Erythroblast (primary cell): Measurements from ENCODE around the gene CASR.
"Not testable (repeated sequence)": the region's sequence is repeated elsewhere in the genome, so short reads cannot be mapped to it uniquely, and the experiment has no call there.

ENCODE experiments used
- DNase-seq, 2 experiments: peaks; one replicate each; lab custom pipeline; 2025; lab: John Stamatoyannopoulos, UW
- GATA1 ChIP-seq: IDR thresholded peaks from 2 replicates; pipeline ENCODE4 v1.6.1; 2011; ENCODE audit warnings: low read depth, mild to moderate bottlenecking, control low read depth, low read length, moderate library complexity
- POLR2A ChIP-seq: IDR thresholded peaks from 2 replicates; pipeline ENCODE4 v1.6.1; 2011; ENCODE audit warnings: mild to moderate bottlenecking, low read length

The CASR gene, protein sequence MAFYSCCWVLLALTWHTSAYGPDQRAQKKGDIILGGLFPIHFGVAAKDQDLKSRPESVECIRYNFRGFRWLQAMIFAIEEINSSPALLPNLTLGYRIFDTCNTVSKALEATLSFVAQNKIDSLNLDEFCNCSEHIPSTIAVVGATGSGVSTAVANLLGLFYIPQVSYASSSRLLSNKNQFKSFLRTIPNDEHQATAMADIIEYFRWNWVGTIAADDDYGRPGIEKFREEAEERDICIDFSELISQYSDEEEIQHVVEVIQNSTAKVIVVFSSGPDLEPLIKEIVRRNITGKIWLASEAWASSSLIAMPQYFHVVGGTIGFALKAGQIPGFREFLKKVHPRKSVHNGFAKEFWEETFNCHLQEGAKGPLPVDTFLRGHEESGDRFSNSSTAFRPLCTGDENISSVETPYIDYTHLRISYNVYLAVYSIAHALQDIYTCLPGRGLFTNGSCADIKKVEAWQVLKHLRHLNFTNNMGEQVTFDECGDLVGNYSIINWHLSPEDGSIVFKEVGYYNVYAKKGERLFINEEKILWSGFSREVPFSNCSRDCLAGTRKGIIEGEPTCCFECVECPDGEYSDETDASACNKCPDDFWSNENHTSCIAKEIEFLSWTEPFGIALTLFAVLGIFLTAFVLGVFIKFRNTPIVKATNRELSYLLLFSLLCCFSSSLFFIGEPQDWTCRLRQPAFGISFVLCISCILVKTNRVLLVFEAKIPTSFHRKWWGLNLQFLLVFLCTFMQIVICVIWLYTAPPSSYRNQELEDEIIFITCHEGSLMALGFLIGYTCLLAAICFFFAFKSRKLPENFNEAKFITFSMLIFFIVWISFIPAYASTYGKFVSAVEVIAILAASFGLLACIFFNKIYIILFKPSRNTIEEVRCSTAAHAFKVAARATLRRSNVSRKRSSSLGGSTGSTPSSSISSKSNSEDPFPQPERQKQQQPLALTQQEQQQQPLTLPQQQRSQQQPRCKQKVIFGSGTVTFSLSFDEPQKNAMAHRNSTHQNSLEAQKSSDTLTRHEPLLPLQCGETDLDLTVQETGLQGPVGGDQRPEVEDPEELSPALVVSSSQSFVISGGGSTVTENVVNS

DNA sequence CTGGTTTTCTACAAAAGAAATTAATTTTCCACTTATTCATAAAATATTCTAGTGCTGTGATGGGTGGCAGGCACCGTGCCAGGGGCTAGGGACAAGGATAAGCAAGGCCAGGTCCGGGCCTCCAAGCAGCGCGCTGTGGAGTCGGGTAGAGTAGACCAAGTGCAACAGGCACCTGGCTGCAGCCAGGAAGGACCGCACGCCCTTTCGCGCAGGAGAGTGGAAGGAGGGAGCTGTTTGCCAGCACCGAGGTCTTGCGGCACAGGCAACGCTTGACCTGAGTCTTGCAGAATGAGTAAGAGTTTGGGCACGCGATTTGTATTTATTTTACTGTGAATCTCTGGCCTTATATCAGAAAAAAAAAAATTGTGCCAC is at the start of gene CASR:
TSS of gene CASR (plus strand) at position 148 of the 372 bp plus-strand sequence. CDS start 70,522 bp downstream, outside the sequence.
- DNase-seq = no peak

DNA sequence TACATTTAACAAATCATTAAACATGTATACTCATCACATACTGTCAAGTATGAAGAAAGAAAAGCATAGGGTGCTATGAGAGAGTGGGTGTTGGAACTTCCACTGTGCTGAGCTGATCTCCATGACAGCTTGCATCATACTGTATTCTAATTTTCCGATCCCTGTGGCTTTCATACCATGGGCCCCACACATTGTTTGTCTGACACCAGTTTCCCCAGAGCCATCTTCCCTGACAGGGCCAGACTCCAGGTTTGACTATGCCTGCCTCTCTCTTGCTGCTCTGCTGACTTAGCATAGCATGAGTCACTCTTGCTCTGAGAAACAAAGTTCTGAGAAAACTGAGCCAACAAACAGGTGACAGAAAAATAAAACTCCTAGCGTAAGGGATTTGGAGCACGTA is 37.0 kb upstream of the CASR start:
- no peak for DNase-seq

More for the DNA sequence above, at the start of gene CASR:
- TF ChIP-seq GATA1 (no peak), POLR2A (no peak)

DNA sequence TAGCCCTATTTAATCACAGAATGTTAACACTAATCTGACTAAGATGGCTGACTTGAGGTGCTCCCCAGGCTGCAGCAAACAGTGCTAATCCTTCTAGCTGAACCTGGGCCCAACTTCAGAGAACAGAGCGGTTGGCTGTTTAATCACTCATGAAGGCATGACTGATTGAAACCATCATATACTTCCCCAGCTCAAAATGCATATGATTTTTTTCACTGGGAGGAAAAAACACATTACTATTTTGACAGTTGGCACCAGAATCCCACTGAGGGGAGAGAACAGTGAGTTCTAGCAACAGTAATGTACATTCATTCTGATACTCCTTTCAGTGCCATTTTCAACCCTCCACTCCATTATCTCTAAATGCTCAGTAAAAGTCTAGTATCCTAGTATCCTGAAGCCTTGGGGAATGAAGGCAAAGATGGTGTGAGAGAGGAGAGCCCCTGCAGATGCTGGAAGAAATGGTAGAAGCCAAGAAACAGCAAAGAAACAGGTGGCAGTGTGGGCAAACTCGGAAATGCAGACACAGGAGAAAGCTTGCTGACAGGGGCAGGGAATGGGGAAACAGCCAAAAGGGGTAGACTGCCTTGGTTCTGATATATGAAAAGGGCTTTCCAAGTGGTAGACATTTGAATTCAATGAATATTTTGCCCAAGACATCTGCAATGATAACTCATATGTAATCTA is 34.4 kb upstream of the CASR start:
- TF ChIP-seq GATA1 (no peak), POLR2A (no peak)
- DNase-seq = no peak

More for the DNA sequence above, 37.0 kb upstream of the CASR start:
- no peak for TF ChIP-seq POLR2A
- TF ChIP-seq GATA1 = no peak

DNA sequence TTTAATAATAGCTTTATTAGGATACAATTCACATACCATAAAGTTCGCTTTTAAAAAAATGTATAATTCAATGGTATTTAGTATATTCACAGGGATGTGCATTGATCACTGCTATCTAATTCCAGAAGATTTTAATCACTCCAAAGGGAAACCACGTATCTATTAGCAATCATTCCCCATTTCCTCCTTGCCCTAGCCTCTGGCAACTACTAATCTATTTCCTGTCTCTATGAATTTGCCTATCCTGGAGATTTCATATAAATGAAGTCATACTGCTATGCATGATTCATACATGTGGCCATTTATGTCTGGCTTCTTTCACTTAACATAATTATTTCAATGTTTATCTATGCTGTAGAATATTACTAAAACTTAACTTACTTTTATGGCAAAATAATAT is 32.0 kb upstream of the CASR start:
- TF ChIP-seq POLR2A = no peak
- no peak for DNase-seq

DNA sequence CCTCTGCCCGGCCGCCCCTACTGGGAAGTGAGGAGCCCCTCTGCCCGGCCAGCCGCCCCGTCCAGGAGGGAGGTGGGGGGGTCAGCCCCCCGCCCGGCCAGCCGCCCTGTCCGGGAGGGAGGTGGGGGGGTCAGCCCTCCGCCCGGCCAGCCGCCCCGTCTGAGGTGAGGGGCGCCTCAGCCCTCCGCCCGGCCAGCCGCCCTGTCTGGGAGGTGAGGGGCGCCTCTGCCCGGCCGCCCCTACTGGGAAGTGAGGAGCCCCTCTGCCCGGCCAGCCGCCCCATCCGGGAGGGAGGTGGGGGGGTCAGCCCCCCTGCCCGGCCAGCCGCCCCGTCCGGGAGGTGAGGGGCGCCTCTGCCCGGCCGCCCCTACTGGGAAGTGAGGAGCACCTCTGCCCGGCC is 18.5 kb upstream of the CASR start:
- not testable (repeated sequence) for DNase-seq

DNA sequence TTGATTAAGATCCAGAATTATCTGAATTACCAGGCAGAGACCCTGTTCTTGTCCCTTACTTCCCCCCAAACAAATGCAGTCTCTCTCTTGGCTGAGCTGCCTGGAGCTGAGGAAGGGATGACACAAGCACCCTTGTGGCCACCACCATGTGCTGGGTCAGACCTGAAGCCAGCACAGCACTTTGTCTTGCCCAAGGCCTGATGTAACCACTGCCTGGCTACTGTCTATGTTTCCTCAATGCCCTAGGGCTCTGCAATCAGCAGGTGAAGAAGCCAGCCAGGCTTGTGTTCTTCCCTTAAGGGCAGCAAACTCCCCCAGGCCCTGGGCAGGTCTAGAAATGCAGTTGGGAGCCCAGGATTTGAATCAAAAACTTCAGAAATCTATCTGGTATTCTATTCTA is 15.8 kb upstream of the CASR start:
- TF ChIP-seq POLR2A = no peak
- no peak for DNase-seq

DNA sequence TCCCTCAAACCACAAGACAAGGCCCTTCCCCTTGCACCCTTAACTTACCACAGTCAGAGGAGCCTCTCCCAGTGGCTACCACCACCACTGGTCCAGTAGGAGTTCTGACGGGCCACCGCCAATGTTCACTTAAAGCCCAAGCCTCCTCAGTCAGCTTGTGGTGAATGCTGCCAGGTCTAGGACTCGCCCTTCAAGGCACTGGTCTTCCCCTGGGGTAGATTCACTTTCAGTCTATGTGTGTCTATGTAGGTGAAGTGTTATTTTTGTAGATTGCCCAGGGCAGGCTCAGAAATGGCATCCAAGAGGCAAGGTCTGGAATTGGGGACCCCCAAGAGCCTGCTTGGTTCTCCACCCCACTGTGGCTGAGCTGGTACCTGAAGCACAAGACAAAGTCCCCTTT is 15.4 kb upstream of the CASR start:
- no peak for DNase-seq
- TF ChIP-seq GATA1 = no peak
- TF ChIP-seq POLR2A = no peak

DNA sequence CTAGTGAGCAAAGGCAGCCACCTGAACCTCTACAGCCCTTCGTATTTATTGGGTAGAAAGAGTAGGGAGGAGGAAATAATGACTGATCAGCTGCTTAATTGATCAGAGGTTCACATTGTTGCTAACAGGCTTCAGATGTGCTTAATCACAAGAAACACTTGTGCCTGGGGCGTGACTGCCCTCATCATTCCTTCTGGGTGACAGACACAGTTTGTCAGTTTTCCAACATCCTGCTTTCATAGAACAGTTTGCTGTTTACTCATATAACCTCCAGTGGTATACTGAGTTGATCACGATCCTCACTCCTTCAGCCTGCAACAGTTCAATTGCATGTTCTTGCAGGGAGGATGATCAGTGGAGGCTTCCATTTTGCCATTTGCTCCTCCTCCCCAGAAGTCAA is 13.6 kb upstream of the CASR start:
- TF ChIP-seq POLR2A (no peak), GATA1 (no peak)

DNA sequence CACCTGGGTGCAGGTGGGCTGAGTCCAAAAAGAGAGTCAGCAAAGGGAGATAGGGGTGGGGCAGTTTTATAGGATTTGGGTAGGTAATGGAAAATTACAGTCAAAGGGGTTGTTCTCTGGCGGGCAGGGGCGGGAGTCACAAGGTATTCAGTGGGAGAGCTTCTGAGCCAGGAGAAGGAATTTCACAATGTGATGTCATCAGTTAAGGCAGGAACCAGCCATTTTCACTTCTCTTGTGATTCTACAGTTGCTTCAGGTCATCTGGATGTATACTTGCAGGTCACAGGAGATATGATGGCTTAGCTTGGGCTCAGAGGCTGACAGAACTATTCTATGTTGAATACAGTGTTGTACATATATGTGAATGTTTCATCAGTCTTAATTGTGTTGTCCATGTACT is 12.1 kb upstream of the CASR start:
- not testable (repeated sequence) for DNase-seq

More for the DNA sequence above, 13.6 kb upstream of the CASR start:
- peak; percentile 8 to 12 for DNase-seq

DNA sequence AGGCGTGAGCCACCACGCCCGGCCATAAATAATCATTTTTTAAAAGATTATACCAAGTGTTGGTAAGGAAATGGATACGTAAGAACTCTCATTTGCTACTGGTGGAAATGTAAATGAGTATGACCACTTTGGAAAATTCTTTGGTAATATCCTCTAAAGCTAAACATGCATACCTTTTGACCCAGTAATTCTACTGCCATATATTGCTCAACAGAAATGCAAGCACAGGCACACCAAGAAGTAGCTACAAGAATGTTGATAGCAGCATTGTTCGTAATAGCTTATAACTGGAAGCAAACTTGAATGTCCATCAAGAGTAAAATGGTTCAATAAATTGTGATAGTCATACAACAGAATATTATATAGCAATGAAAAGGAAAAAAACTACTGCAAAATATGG is 4.8 kb upstream of the CASR start:
- no peak for DNase-seq
- TF ChIP-seq POLR2A (no peak), GATA1 (no peak)

DNA sequence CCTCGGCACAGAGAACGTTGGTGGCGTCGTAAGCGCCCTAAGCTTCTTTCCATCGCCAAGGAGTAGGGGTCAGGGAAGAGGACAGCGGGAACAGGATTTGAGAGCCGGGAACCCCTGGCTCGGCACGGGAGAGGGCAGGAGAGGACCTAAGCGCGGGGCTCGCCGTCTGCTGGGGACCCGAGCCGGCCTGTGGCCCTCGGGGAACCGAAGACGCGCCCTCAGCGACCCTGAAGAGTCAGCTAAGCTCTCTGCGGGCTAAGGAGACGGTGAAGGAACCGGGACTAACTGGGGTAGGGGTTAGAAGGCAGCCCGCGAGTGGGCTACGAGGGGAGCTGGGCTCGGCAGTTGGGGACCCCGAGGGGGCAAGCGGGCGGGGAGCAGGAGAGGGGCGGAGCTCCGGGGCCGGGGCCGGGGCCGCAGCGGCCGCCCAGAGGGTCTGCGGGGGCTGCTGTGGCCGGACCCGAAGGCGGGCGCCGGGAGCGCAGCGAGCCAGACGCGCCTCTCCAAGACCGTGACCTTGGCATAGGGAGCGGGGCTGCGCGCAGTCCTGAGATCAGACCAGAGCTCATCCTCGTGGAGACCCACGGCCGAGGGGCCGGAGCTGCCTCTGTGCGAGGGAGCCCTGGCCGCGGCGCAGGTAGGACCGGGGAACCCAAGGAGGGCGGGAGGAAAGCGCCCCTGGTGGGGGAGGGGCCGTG is 574 bp downstream of the CASR start:
- DNase-seq = no peak

DNA sequence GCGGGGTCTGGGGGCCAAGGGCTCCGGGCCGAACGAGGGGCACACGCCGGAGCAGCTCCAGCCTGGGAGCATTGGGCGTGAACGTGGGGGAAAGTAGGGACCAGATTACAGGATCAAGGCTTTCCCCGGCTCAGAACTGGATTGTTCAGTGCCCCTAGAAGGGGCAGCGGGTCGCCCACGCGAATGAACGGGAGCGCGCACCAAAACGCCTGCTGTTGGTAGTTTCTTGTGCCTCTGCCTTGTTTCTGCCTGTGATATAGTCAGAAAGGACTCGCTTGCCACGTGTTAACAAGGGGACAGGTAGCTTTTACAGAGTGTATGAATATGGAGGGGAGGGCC is 1.1 kb downstream of the CASR start:
- DNase-seq = no peak
- TF ChIP-seq POLR2A = no peak
- TF ChIP-seq GATA1 = no peak

More for the DNA sequence above, 574 bp downstream of the CASR start:
- TF ChIP-seq POLR2A (no peak), GATA1 (no peak)

DNA sequence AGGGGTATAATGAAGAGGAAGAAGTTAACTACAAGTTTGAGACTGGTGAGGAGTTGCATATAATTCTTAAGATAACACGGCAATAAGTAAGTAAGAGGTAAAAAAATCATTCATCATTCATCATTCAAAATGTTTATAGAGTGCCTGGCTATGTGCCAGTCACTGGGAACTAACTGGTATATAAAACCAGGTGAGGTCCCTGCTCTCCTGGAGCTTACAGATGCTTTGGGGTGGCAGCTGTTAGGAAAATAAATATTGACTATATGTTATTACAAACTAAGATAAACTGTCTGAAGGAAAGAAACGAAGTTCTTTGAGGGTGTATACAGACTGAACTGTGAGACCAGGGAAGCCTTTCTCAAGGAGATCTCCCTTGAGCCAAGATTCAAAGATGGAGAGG is 2.9 kb downstream of the CASR start:
- no peak for TF ChIP-seq POLR2A
- no peak for TF ChIP-seq GATA1
- DNase-seq = no peak

DNA sequence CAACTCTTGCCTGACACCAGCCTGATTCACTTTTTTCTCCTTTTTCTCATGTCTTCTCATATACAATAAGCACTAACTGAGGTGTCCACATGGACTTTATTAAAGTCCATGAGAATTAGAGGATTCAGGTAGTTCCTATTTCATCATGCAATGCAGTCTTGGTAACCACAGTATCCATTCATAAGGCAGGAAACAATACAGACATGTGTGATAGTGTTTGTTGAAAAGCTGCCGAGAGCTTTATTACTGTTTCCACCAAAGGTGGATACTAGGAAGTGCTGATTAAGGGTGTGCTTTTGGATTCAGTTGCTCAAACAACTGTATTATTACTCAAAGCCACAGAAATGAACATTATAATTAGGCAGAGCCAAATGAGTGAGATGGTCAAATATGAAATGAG is 5.3 kb downstream of the CASR start:
- DNase-seq = no peak
- TF ChIP-seq GATA1 (no peak), POLR2A (no peak)
